ENCODE data around the gene NDUFAF8.

DNA sequence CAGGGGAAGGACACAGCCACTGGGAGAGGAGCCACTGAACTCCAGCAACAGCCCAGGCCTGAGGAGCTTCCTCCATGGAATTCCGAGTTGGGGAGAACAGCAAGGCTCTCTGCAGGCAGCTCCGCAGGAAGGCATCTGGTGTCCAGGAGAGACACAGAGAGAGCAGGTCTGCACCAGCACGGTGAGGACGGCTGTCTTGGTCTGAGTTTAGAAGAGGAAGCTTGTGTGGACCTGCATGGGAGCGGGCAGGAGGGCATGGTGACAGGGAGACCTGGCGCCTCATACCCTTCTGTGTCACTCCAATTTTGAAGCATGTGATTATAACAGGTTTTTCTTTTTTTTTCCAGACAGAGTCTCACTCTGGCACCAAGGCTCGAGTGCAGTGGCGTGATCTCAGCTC is 49.6 kb downstream of the NDUFAF8 start:
- TF ChIP-seq, protein P1, sequence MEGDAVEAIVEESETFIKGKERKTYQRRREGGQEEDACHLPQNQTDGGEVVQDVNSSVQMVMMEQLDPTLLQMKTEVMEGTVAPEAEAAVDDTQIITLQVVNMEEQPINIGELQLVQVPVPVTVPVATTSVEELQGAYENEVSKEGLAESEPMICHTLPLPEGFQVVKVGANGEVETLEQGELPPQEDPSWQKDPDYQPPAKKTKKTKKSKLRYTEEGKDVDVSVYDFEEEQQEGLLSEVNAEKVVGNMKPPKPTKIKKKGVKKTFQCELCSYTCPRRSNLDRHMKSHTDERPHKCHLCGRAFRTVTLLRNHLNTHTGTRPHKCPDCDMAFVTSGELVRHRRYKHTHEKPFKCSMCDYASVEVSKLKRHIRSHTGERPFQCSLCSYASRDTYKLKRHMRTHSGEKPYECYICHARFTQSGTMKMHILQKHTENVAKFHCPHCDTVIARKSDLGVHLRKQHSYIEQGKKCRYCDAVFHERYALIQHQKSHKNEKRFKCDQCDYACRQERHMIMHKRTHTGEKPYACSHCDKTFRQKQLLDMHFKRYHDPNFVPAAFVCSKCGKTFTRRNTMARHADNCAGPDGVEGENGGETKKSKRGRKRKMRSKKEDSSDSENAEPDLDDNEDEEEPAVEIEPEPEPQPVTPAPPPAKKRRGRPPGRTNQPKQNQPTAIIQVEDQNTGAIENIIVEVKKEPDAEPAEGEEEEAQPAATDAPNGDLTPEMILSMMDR (IDR thresholded peaks at IDR 0.05) = no peak
- TF ChIP-seq EP300 (IDR thresholded peaks at IDR 0.05; ENCODE audit: low read depth) (no peak), POLR2A (IDR thresholded peaks at IDR 0.05) (no peak)

Measured in transverse colon (tissue), 3 donors.